Neural progenitor cell (in vitro differentiated cells): ENCODE data around the gene ARHGAP45.

Experiments used
- CTCF ChIP-seq: fragments of 200-600 bp; sonication (generic); IDR thresholded peaks from 2 replicates; pipeline ENCODE4 v1.5.1; 2017; ENCODE audit warnings: antibody characterized with exemption, mild to moderate bottlenecking
- EZH2 ChIP-seq: fragments of 200-600 bp; sonication (generic); IDR thresholded peaks from 2 replicates; pipeline ENCODE4 v1.6.1; 2017; ENCODE audit warnings: antibody characterized with exemption, mild to moderate bottlenecking, moderate library complexity

- TF ChIP-seq CTCF: no peak
- no peak for TF ChIP-seq EZH2
These were observed 17.9 kb upstream of the ARHGAP45 start for GRCh38 chr19:1049106-1049505.
